Chondrocyte (in vitro differentiated cells): ENCODE measurements around the gene IREB2. TPM values are rescaled to one million over a fixed set of nuclear protein-coding genes. Genes with fewer than 3 reads are reported as not detected.
"Not testable (repeated sequence)": the region's sequence is repeated elsewhere in the genome, so short reads cannot be mapped to it uniquely, and the experiment has no call there.

ENCODE experiments used
- DNase-seq: peaks from one replicate; pipeline ENCODE4 v3.0.0; 2021; ENCODE audit warnings: mixed read lengths, low spot score
- H3K27ac Mint-ChIP-seq: one replicate; pipeline ENCODE4 v1.8.0; 2021; ENCODE audit warnings: mild to moderate bottlenecking, moderate library complexity, mixed read lengths; ENCODE audit not compliant: unreplicated experiment
- H3K27me3 Mint-ChIP-seq: 2 replicates; pipeline ENCODE4 v1.8.0; 2021; ENCODE audit warnings: low read depth, mixed read lengths
- H3K36me3 Mint-ChIP-seq: 2 replicates; pipeline ENCODE4 v1.8.0; 2021; ENCODE audit warnings: low read depth, mixed read lengths
- H3K4me1 Mint-ChIP-seq: 2 replicates; pipeline ENCODE4 v1.8.0; 2021; ENCODE audit warnings: low read depth, mild to moderate bottlenecking, mixed read lengths
- H3K4me3 Mint-ChIP-seq: one replicate; pipeline ENCODE4 v1.8.0; 2021; ENCODE audit warnings: mild to moderate bottlenecking, moderate library complexity, mixed read lengths; ENCODE audit not compliant: unreplicated experiment
- H3K9me3 Mint-ChIP-seq: 2 replicates; pipeline ENCODE4 v1.8.0; 2021; ENCODE audit warnings: low read depth, mixed read lengths
- CTCF ChIP-seq: fragments of 200-600 bp; sonication (generic); IDR thresholded peaks from 2 replicates; pipeline ENCODE4 v1.5.0; 2021; ENCODE audit warnings: antibody characterized with exemption, mild to moderate bottlenecking, moderate library complexity
- total RNA-seq: library from RNA; stranded (reverse); gene quantifications from 3 replicates; pipeline ENCODE4 v1.2.1, GENCODE V29; 2021

The IREB2 gene
- total RNA-seq, 1 donor from 2014 or later = 56.1 TPM

- no peaks in the 10 kb centered on the region for H3K27me3 Mint-ChIP-seq
- H3K27ac Mint-ChIP-seq = no peak overlapping the region
- no peaks in the 10 kb centered on the region for H3K9me3 Mint-ChIP-seq
- peak; percentile 40 for DNase-seq
- H3K4me3 Mint-ChIP-seq = no peak overlapping the region
- peaks cover 6% of the 10 kb centered on the region for H3K4me1 Mint-ChIP-seq
- no peaks in the 10 kb centered on the region for H3K36me3 Mint-ChIP-seq
- TF ChIP-seq CTCF = no peak
Observed at GRCh38 chr15:78398076-78398825, 39.8 kb upstream of the IREB2 start.

- Mint-ChIP-seq H3K27ac (no peak overlapping the region), H3K4me1 (peaks cover 6% of the 10 kb centered on the region), H3K4me3 (no peak overlapping the region), H3K36me3 (no peaks in the 10 kb centered on the region), H3K9me3 (no peaks in the 10 kb centered on the region), H3K27me3 (no peaks in the 10 kb centered on the region)
- no peak for TF ChIP-seq CTCF
- peak; percentile 22 for DNase-seq
Observed at GRCh38 chr15:78399091-78399490, 38.9 kb upstream of the IREB2 start.

- H3K27me3 Mint-ChIP-seq = no peaks in the 10 kb centered on the region
- no peaks in the 10 kb centered on the region for H3K36me3 Mint-ChIP-seq
- no peak for TF ChIP-seq CTCF
- peak; percentile 15 for DNase-seq
- no peaks in the 10 kb centered on the region for H3K4me1 Mint-ChIP-seq
- H3K27ac Mint-ChIP-seq = no peak overlapping the region
- no peak overlapping the region for H3K4me3 Mint-ChIP-seq
- H3K9me3 Mint-ChIP-seq = no peaks in the 10 kb centered on the region
Observed at GRCh38 chr15:78402061-78402610, 35.9 kb upstream of the IREB2 start.

GRCh38 chr15:78404125-78404524, 33.9 kb upstream of the IREB2 start:
- no peak overlapping the region for H3K4me3 Mint-ChIP-seq
- H3K4me1 Mint-ChIP-seq = peaks cover 3% of the 10 kb centered on the region
- no peak overlapping the region for H3K27ac Mint-ChIP-seq
- H3K27me3 Mint-ChIP-seq = no peaks in the 10 kb centered on the region
- no peak for DNase-seq
- no peak for TF ChIP-seq CTCF
- H3K9me3 Mint-ChIP-seq = no peaks in the 10 kb centered on the region
- no peaks in the 10 kb centered on the region for H3K36me3 Mint-ChIP-seq

GRCh38 chr15:78404796-78405195, 33.2 kb upstream of the IREB2 start:
- H3K27ac Mint-ChIP-seq, H3K27me3 Mint-ChIP-seq, H3K9me3 Mint-ChIP-seq, H3K36me3 Mint-ChIP-seq, H3K4me1 Mint-ChIP-seq, H3K4me3 Mint-ChIP-seq: not testable (repeated sequence)
- peak; percentile 19 for DNase-seq
